Stimulated activated naive CD4-positive, alpha-beta T cell (primary cell): Measurements from ENCODE around the gene SDE2.
A peak's percentile ranks its signal among the peaks of the same experiment; 100 is the strongest.

Experiments
- DNase-seq, 6 experiments: peaks; one replicate each; lab custom pipeline; 2025; lab: John Stamatoyannopoulos, UW

SDE2 gene

GRCh38 chr1:226006686-226007085 is 7.5 kb upstream of the SDE2 start:
- no peak for DNase-seq

GRCh38 chr1:226004396-226004795 is 5.3 kb upstream of the SDE2 start:
- peak in 3 of 6 experiments; percentile 57 to 59 (median 58) for DNase-seq

GRCh38 chr1:226003502-226004170 is 4.5 kb upstream of the SDE2 start:
- no peak for DNase-seq

- DNase-seq = peak in 2 of 6 experiments; percentile 13 to 26
These were observed 3.7 kb upstream of the SDE2 start for GRCh38 chr1:226002667-226003501.

GRCh38 chr1:226001963-226002666 is 3.0 kb upstream of the SDE2 start:
- DNase-seq = peak; percentile 63 to 85 (median 64)

- DNase-seq = peak in 1 of 6 experiments; percentile 20
These were observed 1.9 kb upstream of the SDE2 start for GRCh38 chr1:226001088-226001487.

- peak; percentile 20 to 61 (median 34) for DNase-seq
These were observed 1.4 kb upstream of the SDE2 start for GRCh38 chr1:226000493-226001081.

- DNase-seq = peak in 4 of 6 experiments; percentile 20 to 92 (median 79)
These were observed 782 bp upstream of the SDE2 start for GRCh38 chr1:225999912-226000337.

- no peak for DNase-seq
These were observed 450 bp downstream of the SDE2 start for GRCh38 chr1:225998560-225999226.

- no peak for DNase-seq
These were observed 2.1 kb downstream of the SDE2 start for GRCh38 chr1:225996946-225997545.

- DNase-seq = no peak
These were observed 3.0 kb downstream of the SDE2 start for GRCh38 chr1:225995919-225996864.

- no peak for DNase-seq
These were observed 8.3 kb downstream of the SDE2 start for GRCh38 chr1:225990705-225991464.

GRCh38 chr1:225987491-225988316 is 11.4 kb downstream of the SDE2 start:
- peak in 3 of 6 experiments; percentile 20 to 49 (median 48) for DNase-seq

- no peak for DNase-seq
These were observed 17.4 kb downstream of the SDE2 start for GRCh38 chr1:225981714-225982113.

- DNase-seq = no peak
These were observed 18.9 kb downstream of the SDE2 start for GRCh38 chr1:225980005-225980836.

- DNase-seq = no peak
These were observed 19.7 kb downstream of the SDE2 start for GRCh38 chr1:225979421-225979820.
